Stimulated activated CD8-positive, alpha-beta memory T cell treated with anti-CD3 and anti-CD28 coated beads, Interleukin-7, amount 100 ng/mL, for 4 hours (primary cell): ENCODE results near the gene NLGN4Y.
"Not testable (repeated sequence)": the region's sequence is repeated elsewhere in the genome, so short reads cannot be mapped to it uniquely, and the experiment has no call there.

ENCODE experiments used
- DNase-seq, 2 donors: peaks; one replicate each; pipeline ENCODE4 v3.0.0-alpha.2; 2020; ENCODE audit warnings: low read depth in 2 of 2

NLGN4Y gene

GRCh38 chrY:14834103-14835060 is 310.1 kb downstream of the NLGN4Y start:
- no peak for DNase-seq

- DNase-seq, result no peak
Observed at GRCh38 chrY:14837466-14837865, 313.1 kb downstream of the NLGN4Y start.

- DNase-seq, result no peak
Observed at GRCh38 chrY:14850734-14851133, 326.4 kb downstream of the NLGN4Y start.

DNA sequence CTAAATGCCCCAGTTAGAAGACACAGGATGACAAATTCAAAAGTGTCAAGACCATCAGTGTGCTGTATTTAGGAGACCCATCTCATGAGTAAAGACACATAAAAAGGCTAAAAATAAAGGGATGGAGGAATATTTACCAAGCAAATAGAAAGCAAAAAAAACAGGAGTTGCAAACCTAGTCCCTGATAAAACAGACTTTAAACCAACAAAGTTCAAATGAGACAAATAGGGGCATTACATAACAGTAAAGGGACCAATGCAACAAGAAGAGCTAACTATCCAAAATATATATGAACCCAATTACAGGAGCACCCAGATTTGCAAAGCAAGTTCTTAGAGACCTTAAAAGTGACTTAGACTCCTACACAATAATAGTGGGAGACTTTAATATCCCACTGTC is 336.1 kb downstream of the NLGN4Y start:
- no peak for DNase-seq

DNA sequence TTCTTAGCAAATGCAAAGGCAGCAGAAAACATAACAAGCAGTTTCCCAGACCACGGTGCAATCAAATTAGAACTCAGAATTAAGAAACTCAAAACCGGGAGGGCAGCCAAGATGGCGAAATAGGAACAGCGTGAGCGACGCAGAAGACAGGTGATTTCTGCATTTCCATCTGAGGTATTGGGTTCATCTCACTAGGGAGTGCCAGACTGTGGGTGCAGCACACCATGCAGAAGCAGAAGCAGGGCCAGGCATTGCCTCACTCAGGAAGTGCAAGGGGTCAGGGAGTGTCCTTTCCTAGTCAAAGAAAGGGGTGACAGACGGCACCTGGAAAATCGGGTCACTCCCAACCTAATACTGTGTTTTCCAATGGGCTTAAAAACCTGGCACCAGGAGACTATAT is 336.7 kb downstream of the NLGN4Y start:
- not testable (repeated sequence) for DNase-seq

DNA sequence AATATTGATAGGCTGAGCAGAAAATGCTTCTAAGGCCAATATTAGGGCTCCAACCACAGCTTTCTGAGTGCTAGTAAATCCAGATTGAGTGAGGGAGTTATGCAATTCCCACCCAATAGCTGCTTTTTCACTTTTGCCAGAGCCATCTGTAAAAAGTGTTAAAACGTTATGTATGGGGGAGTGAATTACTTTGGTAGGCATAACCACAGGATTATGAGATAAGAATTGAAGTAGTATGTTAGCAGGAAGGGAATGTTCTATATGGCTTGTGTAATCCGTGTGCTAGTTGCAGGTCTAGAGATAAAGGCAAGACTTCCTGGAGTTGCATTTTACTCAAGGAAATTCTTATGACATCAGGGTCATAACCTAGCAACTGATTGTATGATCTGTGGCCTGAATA is 347.6 kb downstream of the NLGN4Y start:
- no peak for DNase-seq
